ENCODE measurements around the gene MUSK.
"Not testable (repeated sequence)": the region's sequence is repeated elsewhere in the genome, so short reads cannot be mapped to it uniquely, and the experiment has no call there.

MUSK gene

GRCh38 chr9:110650991-110651411 lies 17.6 kb upstream of the MUSK start:
- Histone ChIP-seq H3K27me3 (ENCODE audit: control insufficient read depth, insufficient read depth, low read length) (no peaks in the 10 kb centered on the region), H3K36me3 (ENCODE audit: control insufficient read depth, insufficient read depth, low read length) (no peaks in the 10 kb centered on the region), H3K9me3 (ENCODE audit: control insufficient read depth, insufficient read depth, low read length) (no peaks in the 10 kb centered on the region), H3K4me1 (ENCODE audit: control insufficient read depth, insufficient read depth, low read length) (no peaks in the 10 kb centered on the region), H3K4me3 (ENCODE audit: low read depth, low read length) (no peak overlapping the region), H3K9ac (ENCODE audit: low read depth, low read length) (no peak overlapping the region)

- H3K36me3 ChIP-seq (ENCODE audit: control insufficient read depth, insufficient read depth, low read length) = no peaks in the 10 kb centered on the region
- H3K27me3 ChIP-seq (ENCODE audit: control insufficient read depth, insufficient read depth, low read length) = no peaks in the 10 kb centered on the region
- no peaks in the 10 kb centered on the region for H3K9me3 ChIP-seq (ENCODE audit: control insufficient read depth, insufficient read depth, low read length)
- H3K9ac ChIP-seq (ENCODE audit: low read depth, low read length) = no peak overlapping the region
- H3K4me1 ChIP-seq (ENCODE audit: control insufficient read depth, insufficient read depth, low read length) = no peaks in the 10 kb centered on the region
- no peak overlapping the region for H3K4me3 ChIP-seq (ENCODE audit: low read depth, low read length)
Observed at GRCh38 chr9:110655754-110656641, 12.6 kb upstream of the MUSK start.

GRCh38 chr9:110659891-110660541 lies 8.6 kb upstream of the MUSK start:
- Histone ChIP-seq H3K36me3 (ENCODE audit: control insufficient read depth, insufficient read depth, low read length) (no peaks in the 10 kb centered on the region), H3K9me3 (ENCODE audit: control insufficient read depth, insufficient read depth, low read length) (no peaks in the 10 kb centered on the region), H3K9ac (ENCODE audit: low read depth, low read length) (no peak overlapping the region), H3K4me3 (ENCODE audit: low read depth, low read length) (no peak overlapping the region), H3K27me3 (ENCODE audit: control insufficient read depth, insufficient read depth, low read length) (no peaks in the 10 kb centered on the region), H3K4me1 (ENCODE audit: control insufficient read depth, insufficient read depth, low read length) (no peaks in the 10 kb centered on the region)

GRCh38 chr9:110669433-110669832 lies 842 bp downstream of the MUSK start:
- Histone ChIP-seq H3K27me3 (ENCODE audit: control insufficient read depth, insufficient read depth, low read length) (no peaks in the 10 kb centered on the region), H3K9ac (ENCODE audit: low read depth, low read length) (no peak overlapping the region), H3K4me3 (ENCODE audit: low read depth, low read length) (no peak overlapping the region)

GRCh38 chr9:110671849-110672248 lies 3.3 kb downstream of the MUSK start:
- no peak overlapping the region for H3K4me3 ChIP-seq (ENCODE audit: low read depth, low read length)
- H3K27me3 ChIP-seq (ENCODE audit: control insufficient read depth, insufficient read depth, low read length) = no peaks in the 10 kb centered on the region
- no peaks in the 10 kb centered on the region for H3K4me1 ChIP-seq (ENCODE audit: control insufficient read depth, insufficient read depth, low read length)
- no peak overlapping the region for H3K9ac ChIP-seq (ENCODE audit: low read depth, low read length)
- H3K36me3 ChIP-seq (ENCODE audit: control insufficient read depth, insufficient read depth, low read length) = no peaks in the 10 kb centered on the region
- H3K9me3 ChIP-seq (ENCODE audit: control insufficient read depth, insufficient read depth, low read length) = no peaks in the 10 kb centered on the region

More at GRCh38 chr9:110669433-110669832, 842 bp downstream of the MUSK start:
- no peaks in the 10 kb centered on the region for H3K36me3 ChIP-seq (ENCODE audit: control insufficient read depth, insufficient read depth, low read length)
- no peaks in the 10 kb centered on the region for H3K9me3 ChIP-seq (ENCODE audit: control insufficient read depth, insufficient read depth, low read length)
- no peaks in the 10 kb centered on the region for H3K4me1 ChIP-seq (ENCODE audit: control insufficient read depth, insufficient read depth, low read length)

- Histone ChIP-seq H3K4me1 (ENCODE audit: control insufficient read depth, insufficient read depth, low read length) (no peaks in the 10 kb centered on the region), H3K4me3 (ENCODE audit: low read depth, low read length) (no peak overlapping the region), H3K36me3 (ENCODE audit: control insufficient read depth, insufficient read depth, low read length) (no peaks in the 10 kb centered on the region), H3K9me3 (ENCODE audit: control insufficient read depth, insufficient read depth, low read length) (no peaks in the 10 kb centered on the region), H3K27me3 (ENCODE audit: control insufficient read depth, insufficient read depth, low read length) (no peaks in the 10 kb centered on the region), H3K9ac (ENCODE audit: low read depth, low read length) (no peak overlapping the region)
Observed at GRCh38 chr9:110672873-110673510, 4.4 kb downstream of the MUSK start.

- H3K9ac ChIP-seq (ENCODE audit: low read depth, low read length) = no peak overlapping the region
- no peak overlapping the region for H3K4me3 ChIP-seq (ENCODE audit: low read depth, low read length)
- H3K27me3 ChIP-seq (ENCODE audit: control insufficient read depth, insufficient read depth, low read length) = no peaks in the 10 kb centered on the region
- no peaks in the 10 kb centered on the region for H3K4me1 ChIP-seq (ENCODE audit: control insufficient read depth, insufficient read depth, low read length)
- no peaks in the 10 kb centered on the region for H3K9me3 ChIP-seq (ENCODE audit: control insufficient read depth, insufficient read depth, low read length)
- no peaks in the 10 kb centered on the region for H3K36me3 ChIP-seq (ENCODE audit: control insufficient read depth, insufficient read depth, low read length)
Observed at GRCh38 chr9:110687497-110687896, 18.9 kb downstream of the MUSK start.

GRCh38 chr9:110688329-110688728 lies 19.7 kb downstream of the MUSK start:
- Histone ChIP-seq H3K27me3 (ENCODE audit: control insufficient read depth, insufficient read depth, low read length) (no peaks in the 10 kb centered on the region), H3K9ac (ENCODE audit: low read depth, low read length) (no peak overlapping the region), H3K9me3 (ENCODE audit: control insufficient read depth, insufficient read depth, low read length) (no peaks in the 10 kb centered on the region), H3K4me1 (ENCODE audit: control insufficient read depth, insufficient read depth, low read length) (no peaks in the 10 kb centered on the region), H3K4me3 (ENCODE audit: low read depth, low read length) (no peak overlapping the region), H3K36me3 (ENCODE audit: control insufficient read depth, insufficient read depth, low read length) (no peaks in the 10 kb centered on the region)

- H3K27me3 ChIP-seq (ENCODE audit: control insufficient read depth, insufficient read depth, low read length) = no peaks in the 10 kb centered on the region
- no peaks in the 10 kb centered on the region for H3K4me1 ChIP-seq (ENCODE audit: control insufficient read depth, insufficient read depth, low read length)
Observed at GRCh38 chr9:110691002-110691549, 22.5 kb downstream of the MUSK start.

GRCh38 chr9:110695846-110696245 lies 27.3 kb downstream of the MUSK start:
- not testable (repeated sequence) for H3K36me3 ChIP-seq (ENCODE audit: control insufficient read depth, insufficient read depth, low read length); H3K9ac ChIP-seq (ENCODE audit: low read depth, low read length); H3K4me3 ChIP-seq (ENCODE audit: low read depth, low read length); H3K9me3 ChIP-seq (ENCODE audit: control insufficient read depth, insufficient read depth, low read length); H3K4me1 ChIP-seq (ENCODE audit: control insufficient read depth, insufficient read depth, low read length); H3K27me3 ChIP-seq (ENCODE audit: control insufficient read depth, insufficient read depth, low read length)

More at GRCh38 chr9:110691002-110691549, 22.5 kb downstream of the MUSK start:
- no peak overlapping the region for H3K4me3 ChIP-seq (ENCODE audit: low read depth, low read length)
- no peak overlapping the region for H3K9ac ChIP-seq (ENCODE audit: low read depth, low read length)
- no peaks in the 10 kb centered on the region for H3K36me3 ChIP-seq (ENCODE audit: control insufficient read depth, insufficient read depth, low read length)
- H3K9me3 ChIP-seq (ENCODE audit: control insufficient read depth, insufficient read depth, low read length) = no peaks in the 10 kb centered on the region

- H3K4me1 ChIP-seq (ENCODE audit: control insufficient read depth, insufficient read depth, low read length) = no peaks in the 10 kb centered on the region
- no peak overlapping the region for H3K9ac ChIP-seq (ENCODE audit: low read depth, low read length)
- no peak overlapping the region for H3K4me3 ChIP-seq (ENCODE audit: low read depth, low read length)
- H3K36me3 ChIP-seq (ENCODE audit: control insufficient read depth, insufficient read depth, low read length) = no peaks in the 10 kb centered on the region
- H3K27me3 ChIP-seq (ENCODE audit: control insufficient read depth, insufficient read depth, low read length) = no peaks in the 10 kb centered on the region
- H3K9me3 ChIP-seq (ENCODE audit: control insufficient read depth, insufficient read depth, low read length) = no peaks in the 10 kb centered on the region
Observed at GRCh38 chr9:110700953-110701352, 32.4 kb downstream of the MUSK start.

All from iPS-15b (cell line).